Measurements from ENCODE around the gene CNPY1.

CNPY1 gene

DNA sequence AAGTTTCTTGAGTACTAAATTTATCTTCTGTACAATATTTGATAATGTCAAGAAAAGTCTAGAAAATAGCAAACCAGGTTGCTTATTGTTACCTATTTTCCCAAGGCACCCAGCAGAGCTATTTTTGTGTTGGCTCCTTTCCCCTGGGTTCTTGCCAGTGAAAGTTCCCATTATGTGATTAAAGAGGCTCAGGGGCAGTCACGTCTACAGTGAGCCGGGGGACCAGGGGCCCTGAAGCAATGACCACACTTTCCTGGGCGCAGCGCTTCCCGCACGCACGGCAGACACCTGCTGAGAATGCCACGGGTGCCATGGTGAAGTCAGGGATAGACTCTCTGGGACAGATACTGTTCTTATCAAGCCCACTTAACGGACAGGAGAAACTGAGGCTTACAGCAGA, 10.4 kb upstream of the CNPY1 start:
- H3K27ac Mint-ChIP-seq: no peak overlapping the region
- no peak overlapping the region for H3K4me3 Mint-ChIP-seq
- no peaks in the 10 kb centered on the region for H3K36me3 Mint-ChIP-seq (ENCODE audit: low read depth)
- no peak for DNase-seq
- no peaks in the 10 kb centered on the region for H3K4me1 Mint-ChIP-seq (ENCODE audit: low read depth)
- H3K27me3 Mint-ChIP-seq: peaks cover 30% of the 10 kb centered on the region
- H3K9me3 Mint-ChIP-seq: no peaks in the 10 kb centered on the region

DNA sequence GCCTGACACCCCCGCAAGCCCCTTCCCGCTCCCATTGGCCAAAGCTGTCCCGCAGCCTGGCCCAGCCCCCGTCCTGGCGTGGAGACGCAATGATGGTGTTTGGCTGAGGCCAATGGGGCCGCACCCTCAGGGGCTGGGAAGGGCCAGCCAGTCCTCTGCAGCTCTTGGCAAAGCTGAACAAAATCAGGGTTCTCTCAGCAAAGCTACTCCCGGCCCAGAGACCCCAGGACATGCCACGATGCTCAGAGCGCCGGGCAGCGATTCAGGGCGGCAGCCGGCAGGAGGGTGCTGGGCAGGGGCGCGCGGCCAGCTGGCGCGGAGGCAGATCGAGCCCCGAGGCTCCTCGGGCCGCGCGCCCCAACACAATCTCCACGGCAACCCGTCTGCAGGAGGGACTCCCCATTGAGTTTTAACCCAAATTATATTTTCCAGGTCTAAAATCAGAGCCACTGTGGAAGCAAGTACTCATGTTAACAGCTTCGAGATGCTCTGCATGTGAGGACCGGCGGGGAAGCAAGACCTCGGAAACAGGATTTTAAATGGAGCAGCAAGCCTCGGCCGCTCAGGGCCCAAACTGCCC, 8.8 kb upstream of the CNPY1 start:
- H3K4me1 Mint-ChIP-seq (ENCODE audit: low read depth): no peaks in the 10 kb centered on the region
- H3K4me3 Mint-ChIP-seq: no peak overlapping the region
- H3K27me3 Mint-ChIP-seq: peaks cover 25% of the 10 kb centered on the region
- no peak for DNase-seq
- H3K36me3 Mint-ChIP-seq (ENCODE audit: low read depth): no peaks in the 10 kb centered on the region
- no peaks in the 10 kb centered on the region for H3K9me3 Mint-ChIP-seq
- no peak overlapping the region for H3K27ac Mint-ChIP-seq

DNA sequence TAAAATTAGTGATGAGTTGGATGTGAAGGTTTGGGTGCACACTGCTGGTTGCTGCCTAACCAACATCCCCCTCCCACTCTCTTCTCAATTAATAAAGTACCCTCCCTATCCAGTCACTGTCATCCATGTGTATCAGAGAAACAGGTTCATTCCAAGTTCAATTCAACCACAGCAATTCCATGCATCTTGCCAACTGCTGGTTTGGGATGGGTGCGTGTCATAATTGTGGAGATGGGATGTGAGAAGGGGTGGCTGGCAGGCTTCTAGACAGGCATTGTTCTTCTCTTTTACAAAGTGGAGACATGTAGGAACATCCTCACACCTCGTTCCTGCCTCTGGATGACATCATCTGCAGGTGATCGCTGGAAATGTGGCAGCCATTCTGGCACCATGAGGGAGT, 7.5 kb upstream of the CNPY1 start:
- H3K27ac Mint-ChIP-seq: no peak overlapping the region
- no peaks in the 10 kb centered on the region for H3K4me1 Mint-ChIP-seq (ENCODE audit: low read depth)
- peaks cover 23% of the 10 kb centered on the region for H3K27me3 Mint-ChIP-seq
- no peak overlapping the region for H3K4me3 Mint-ChIP-seq
- no peaks in the 10 kb centered on the region for H3K36me3 Mint-ChIP-seq (ENCODE audit: low read depth)
- no peak for DNase-seq
- no peaks in the 10 kb centered on the region for H3K9me3 Mint-ChIP-seq

DNA sequence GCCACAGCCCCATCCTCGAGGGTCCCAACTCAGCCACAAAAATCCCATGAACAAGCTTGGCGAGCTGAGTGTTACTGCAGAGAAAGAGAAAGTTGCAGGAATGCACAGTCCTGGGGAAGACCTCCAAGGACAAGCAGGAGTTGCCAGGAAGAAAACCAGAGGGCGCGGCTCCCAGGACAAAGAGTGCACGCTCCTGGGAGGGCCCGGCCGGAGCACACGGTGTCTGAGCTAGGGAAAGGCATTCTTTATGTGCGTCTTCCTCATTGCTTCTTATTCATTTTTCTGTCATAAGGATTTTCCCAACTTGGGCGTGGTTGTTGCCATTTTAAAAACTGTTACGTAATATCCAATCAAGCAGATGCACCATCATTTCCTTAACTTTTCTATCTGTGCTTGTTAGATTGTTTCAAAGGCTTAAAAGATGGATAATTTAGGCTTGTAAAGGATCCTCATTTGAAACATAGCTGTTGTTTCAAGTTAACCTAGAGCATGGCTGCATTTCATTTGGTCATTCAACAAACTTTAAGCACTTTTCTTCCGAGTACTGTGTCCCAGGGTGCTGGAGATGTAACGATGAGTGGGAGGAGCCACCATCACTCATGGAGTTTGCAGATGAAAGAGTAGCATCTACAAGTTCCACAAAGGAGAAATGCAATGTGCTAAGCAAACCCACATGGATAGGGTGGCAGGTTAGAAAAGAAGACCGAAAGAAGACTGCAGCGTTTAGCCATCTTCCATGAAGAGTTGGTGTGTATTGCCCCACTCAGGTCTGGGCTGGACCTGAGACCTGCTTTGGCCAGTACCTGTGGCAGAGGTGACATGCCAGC, 5.6 kb upstream of the CNPY1 start:
- Mint-ChIP-seq H3K27ac (no peak overlapping the region), H3K9me3 (no peaks in the 10 kb centered on the region), H3K4me1 (ENCODE audit: low read depth) (no peaks in the 10 kb centered on the region), H3K27me3 (peaks cover 13% of the 10 kb centered on the region), H3K4me3 (no peak overlapping the region), H3K36me3 (ENCODE audit: low read depth) (no peaks in the 10 kb centered on the region)
- no peak for DNase-seq

DNA sequence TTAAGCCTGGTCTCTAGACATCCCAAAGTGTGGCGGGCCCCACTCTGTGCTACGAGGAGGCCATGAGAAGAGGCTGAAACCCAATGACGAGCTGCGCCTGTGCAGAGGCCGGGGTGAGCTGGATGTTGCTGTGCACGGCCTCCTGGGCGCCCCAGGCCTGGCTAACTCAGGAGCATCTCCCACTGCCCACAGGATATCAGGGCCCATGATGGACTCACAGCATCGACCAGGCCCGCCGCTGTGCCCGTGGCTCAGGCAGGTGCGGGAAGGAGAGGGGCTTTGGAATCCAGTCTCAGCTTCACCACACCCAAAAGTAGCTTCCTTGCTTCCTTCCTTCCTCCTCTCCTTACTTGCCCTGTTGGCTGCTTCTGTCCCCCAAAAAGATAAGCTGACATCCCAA, 4.6 kb upstream of the CNPY1 start:
- no peak for DNase-seq
- Mint-ChIP-seq H3K36me3 (ENCODE audit: low read depth) (no peaks in the 10 kb centered on the region), H3K4me1 (ENCODE audit: low read depth) (no peaks in the 10 kb centered on the region), H3K9me3 (no peaks in the 10 kb centered on the region), H3K27ac (no peak overlapping the region), H3K4me3 (no peak overlapping the region), H3K27me3 (peaks cover 11% of the 10 kb centered on the region)

DNA sequence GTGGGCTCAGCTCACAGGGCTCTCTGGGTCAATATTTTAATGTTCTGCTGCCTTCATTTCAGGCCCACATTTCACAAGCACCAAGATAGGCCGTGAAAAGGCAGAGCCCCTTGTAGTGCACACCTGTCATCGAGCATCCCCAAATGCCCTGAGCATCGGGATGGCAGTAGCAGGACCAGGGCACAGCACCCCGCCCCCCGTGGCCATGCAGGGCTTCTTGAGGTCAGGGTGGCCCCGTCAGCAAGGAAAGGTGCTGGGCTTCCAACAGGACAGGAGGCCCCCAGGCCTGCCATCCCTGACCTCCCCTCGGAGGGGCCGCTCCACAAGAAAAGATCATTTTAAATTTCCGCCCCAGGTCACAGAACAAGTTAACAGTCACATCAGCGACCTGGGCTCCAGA, 2.9 kb upstream of the CNPY1 start:
- Mint-ChIP-seq H3K4me3 (no peak overlapping the region), H3K27me3 (peaks cover 8% of the 10 kb centered on the region), H3K9me3 (no peaks in the 10 kb centered on the region), H3K27ac (no peak overlapping the region), H3K36me3 (ENCODE audit: low read depth) (no peaks in the 10 kb centered on the region), H3K4me1 (ENCODE audit: low read depth) (no peaks in the 10 kb centered on the region)
- DNase-seq: no peak

DNA sequence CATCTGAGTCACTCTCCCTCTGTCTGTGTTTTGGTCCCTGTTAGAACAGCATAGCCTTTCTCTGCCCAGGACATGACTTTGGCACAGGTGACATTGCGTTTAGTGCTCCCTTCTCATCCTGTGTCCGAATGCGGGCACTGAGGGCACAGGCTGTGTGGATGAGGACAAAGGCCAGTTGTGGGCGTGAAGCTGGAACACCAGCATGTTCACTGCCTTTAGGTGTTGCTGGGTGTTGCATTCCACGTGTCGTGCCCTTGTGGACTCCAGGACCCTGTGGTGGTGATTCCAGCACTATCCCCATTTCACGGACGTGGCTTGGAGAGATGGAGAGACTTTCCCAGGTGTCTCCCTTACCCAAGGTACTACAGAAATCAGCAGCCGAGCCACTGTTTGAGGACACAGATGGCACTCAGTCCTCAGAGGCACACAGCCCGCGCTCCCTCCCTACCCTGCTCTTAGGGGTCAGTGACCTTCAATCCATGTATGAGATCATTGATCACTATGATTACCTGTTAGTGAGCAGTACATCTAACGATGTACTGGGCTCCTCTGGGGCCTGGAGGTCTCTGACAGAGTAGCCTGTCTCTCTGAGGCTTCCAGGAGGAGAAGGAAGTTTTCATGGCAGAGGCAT, 917 bp upstream of the CNPY1 start:
- H3K27ac Mint-ChIP-seq: no peak overlapping the region
- no peaks in the 10 kb centered on the region for H3K4me1 Mint-ChIP-seq (ENCODE audit: low read depth)
- no peak overlapping the region for H3K4me3 Mint-ChIP-seq
- DNase-seq: no peak
- peaks cover 8% of the 10 kb centered on the region for H3K27me3 Mint-ChIP-seq
- H3K9me3 Mint-ChIP-seq: no peaks in the 10 kb centered on the region
- no peaks in the 10 kb centered on the region for H3K36me3 Mint-ChIP-seq (ENCODE audit: low read depth)

DNA sequence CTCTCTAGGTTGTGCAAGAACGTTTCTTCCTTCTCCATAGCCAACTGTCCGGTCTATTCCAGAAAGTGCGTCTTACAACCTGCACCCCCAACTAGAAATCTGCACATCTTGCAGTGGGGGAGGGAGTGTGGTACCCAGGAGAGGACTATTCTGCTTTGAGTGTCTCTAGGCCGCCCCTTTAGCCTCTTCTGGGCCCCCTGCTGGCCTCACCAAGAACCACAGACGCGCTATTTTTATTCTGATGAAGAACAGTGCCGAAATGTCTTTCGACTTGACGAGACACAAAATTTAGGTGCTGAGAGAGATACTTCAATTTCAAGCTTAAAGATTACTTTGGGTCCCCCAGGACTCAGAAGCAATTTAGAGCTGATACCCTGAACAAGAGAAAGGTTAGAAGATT, 1.0 kb downstream of the CNPY1 start:
- no peaks in the 10 kb centered on the region for H3K9me3 Mint-ChIP-seq
- H3K4me1 Mint-ChIP-seq (ENCODE audit: low read depth): no peaks in the 10 kb centered on the region
- DNase-seq: no peak
- no peak overlapping the region for H3K4me3 Mint-ChIP-seq
- no peak overlapping the region for H3K27ac Mint-ChIP-seq
- H3K36me3 Mint-ChIP-seq (ENCODE audit: low read depth): no peaks in the 10 kb centered on the region
- no peaks in the 10 kb centered on the region for H3K27me3 Mint-ChIP-seq

DNA sequence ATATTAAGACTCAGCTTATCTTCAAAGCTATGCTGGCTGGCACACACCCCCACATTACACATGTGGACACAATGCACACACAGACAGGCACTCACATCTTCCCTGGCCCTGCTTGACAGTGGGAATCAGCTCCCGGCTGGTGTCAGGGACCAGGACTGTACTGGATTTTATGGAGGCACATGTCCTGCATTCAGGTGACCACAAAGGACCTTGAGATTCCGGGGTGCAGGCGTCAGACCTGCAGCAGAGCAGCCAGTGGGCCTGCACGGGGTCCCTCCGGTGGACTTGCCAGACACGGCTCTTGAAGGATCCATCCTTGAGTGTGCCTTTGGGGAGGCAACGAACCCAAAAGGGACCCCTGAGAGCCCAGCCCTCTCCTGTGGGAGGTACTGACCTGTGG, 1.9 kb downstream of the CNPY1 start:
- H3K27ac Mint-ChIP-seq: no peak overlapping the region
- no peak for DNase-seq
- H3K4me3 Mint-ChIP-seq: no peak overlapping the region
- no peaks in the 10 kb centered on the region for H3K36me3 Mint-ChIP-seq (ENCODE audit: low read depth)
- H3K27me3 Mint-ChIP-seq: peaks cover 7% of the 10 kb centered on the region
- H3K9me3 Mint-ChIP-seq: no peaks in the 10 kb centered on the region
- no peaks in the 10 kb centered on the region for H3K4me1 Mint-ChIP-seq (ENCODE audit: low read depth)

DNA sequence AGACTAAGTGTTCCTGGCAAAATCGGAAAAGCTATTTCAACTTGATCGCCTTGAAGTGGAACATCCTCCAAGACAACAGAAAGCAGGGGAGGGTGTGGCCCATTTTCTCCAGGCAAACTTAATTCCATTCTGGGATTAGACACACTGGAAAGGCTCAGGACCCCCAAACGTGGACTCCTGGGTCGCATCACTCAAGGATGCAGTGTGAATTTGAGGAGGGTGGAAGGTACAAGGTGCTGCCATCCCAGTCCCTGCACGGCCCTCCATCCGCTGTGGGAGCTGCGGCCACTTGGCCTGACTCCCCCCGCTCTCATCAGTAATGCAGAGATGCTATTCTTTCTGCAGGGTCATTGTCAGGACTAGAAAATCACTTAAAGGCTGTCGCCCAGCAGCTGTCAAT, 2.4 kb downstream of the CNPY1 start:
- Mint-ChIP-seq H3K9me3 (no peaks in the 10 kb centered on the region), H3K27ac (no peak overlapping the region), H3K4me1 (ENCODE audit: low read depth) (no peaks in the 10 kb centered on the region), H3K36me3 (ENCODE audit: low read depth) (no peaks in the 10 kb centered on the region), H3K27me3 (peaks cover 11% of the 10 kb centered on the region), H3K4me3 (no peak overlapping the region)
- no peak for DNase-seq

DNA sequence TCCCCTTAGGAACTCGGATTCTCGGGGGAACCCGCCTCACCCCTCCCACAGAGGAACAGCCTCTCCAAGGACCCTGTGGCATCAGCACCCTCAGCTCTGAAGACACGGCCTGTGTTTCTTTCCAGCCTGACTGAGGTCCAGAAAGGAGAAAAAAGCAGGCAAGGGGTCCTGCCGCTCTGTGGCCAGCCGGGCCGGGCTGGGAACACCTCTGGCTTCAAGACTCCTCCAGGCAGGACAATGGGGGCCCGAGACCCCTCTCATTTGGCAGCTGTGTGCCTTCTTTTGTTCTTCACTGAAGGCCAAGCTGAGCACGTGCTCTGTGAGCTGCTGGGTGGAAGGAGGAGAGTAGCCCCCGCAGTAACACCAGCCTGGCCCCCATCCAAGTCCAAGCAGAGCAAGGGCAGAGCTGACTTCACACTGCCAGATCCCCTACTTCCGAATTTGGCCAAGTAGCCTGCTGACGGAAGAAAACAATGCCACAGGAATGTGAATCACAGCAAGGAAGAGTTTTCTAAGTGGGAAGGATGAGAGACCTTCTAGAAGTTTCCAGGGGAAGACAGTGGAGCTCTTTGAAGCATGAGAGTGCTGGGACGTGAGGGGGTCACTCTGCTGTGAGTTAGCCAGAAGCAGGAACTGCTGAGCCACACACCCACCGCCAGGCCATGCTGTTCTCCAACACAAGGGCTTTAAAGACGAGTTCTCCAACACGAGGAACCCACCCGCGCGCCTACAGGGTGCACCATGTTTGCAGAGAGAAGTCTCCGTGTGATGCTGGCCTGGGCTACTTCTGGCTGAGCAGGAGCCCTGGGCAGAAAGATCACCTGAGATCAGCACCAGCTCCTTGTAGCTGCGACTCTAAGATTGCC, 3.1 kb downstream of the CNPY1 start:
- DNase-seq: no peak
- Mint-ChIP-seq H3K4me3 (no peak overlapping the region), H3K27ac (no peak overlapping the region), H3K9me3 (no peaks in the 10 kb centered on the region), H3K4me1 (ENCODE audit: low read depth) (no peaks in the 10 kb centered on the region), H3K27me3 (peaks cover 17% of the 10 kb centered on the region), H3K36me3 (ENCODE audit: low read depth) (no peaks in the 10 kb centered on the region)

DNA sequence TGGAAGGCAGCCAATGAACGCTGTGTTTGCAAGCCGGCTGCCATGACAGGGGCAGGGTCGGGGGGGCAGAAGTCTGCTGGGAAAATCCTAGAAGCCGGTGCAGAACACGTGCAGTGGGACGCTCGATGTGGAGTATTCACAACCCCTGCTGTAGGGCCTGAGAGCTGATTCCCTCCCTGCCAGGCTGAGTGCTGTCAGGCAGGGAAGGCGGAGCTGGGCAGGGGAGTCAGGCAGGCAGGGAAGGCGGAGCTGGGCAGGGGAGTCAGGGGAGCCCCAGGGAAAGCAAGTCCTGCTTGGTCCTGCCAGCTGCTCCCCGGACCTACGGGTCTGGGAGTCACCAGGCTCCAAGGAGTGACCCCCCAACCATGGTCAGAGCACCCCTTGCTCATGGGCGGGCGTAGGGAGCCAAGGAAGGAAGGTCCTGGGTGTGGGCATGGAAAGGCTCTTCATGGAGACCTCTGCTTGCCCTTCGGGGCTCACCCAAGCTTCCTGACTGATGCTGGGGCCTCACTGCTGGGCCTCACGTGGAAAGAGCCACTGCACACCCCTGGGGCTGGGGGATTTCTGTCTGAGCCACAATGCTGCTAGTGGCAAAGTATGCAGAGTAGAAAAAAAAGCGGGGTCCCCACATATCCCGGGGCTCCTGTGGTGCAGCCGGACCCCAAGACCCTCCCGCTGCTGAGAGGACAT, 4.2 kb downstream of the CNPY1 start:
- H3K36me3 Mint-ChIP-seq (ENCODE audit: low read depth): no peaks in the 10 kb centered on the region
- DNase-seq: no peak
- no peaks in the 10 kb centered on the region for H3K9me3 Mint-ChIP-seq
- H3K4me1 Mint-ChIP-seq (ENCODE audit: low read depth): no peaks in the 10 kb centered on the region
- H3K4me3 Mint-ChIP-seq: no peak overlapping the region
- H3K27me3 Mint-ChIP-seq: peaks cover 20% of the 10 kb centered on the region
- no peak overlapping the region for H3K27ac Mint-ChIP-seq

DNA sequence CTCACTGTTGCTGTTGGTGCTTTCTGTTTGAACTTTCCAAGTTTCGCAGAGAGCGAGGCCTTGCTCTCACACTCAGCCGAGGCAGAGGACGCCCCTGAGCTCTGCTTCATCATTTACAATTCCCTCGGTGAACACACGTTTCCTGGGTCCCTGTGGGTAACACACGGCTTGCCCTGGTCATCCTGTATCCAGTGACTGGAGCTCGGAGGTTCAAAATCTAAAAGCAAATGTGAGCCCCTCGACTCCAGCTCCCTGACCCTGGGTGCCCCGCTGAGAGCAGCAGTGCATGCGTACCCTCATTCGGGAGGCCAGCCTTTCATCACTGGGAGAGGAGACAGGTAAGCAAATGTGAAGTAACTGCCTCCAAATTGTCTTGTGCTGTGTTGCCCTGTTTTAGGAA, 5.8 kb downstream of the CNPY1 start:
- no peak overlapping the region for H3K4me3 Mint-ChIP-seq
- H3K27me3 Mint-ChIP-seq: peaks cover 35% of the 10 kb centered on the region
- no peaks in the 10 kb centered on the region for H3K4me1 Mint-ChIP-seq (ENCODE audit: low read depth)
- H3K9me3 Mint-ChIP-seq: no peaks in the 10 kb centered on the region
- no peak for DNase-seq
- H3K27ac Mint-ChIP-seq: no peak overlapping the region
- no peaks in the 10 kb centered on the region for H3K36me3 Mint-ChIP-seq (ENCODE audit: low read depth)

DNA sequence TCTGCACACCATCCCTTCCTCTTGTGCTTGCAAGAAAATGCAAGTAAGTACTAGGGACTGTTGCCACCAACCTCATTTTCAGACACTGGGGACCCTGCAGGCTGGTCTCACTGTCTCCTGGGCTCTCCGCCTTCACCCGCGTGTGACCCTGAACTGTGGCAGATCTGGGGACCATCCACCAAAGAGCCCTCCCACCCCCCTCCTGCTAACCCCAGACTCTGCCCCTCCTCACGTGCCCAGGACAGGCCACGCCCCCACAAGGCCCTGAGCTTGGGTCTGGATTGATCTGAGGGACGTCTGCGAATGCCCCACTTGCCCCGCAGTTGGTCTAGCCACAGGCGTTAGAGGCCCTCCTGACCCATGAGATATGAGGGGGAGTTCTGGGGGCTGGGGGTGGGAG, 8.1 kb downstream of the CNPY1 start:
- Mint-ChIP-seq H3K27me3 (peaks cover 56% of the 10 kb centered on the region), H3K4me1 (ENCODE audit: low read depth) (peaks cover 9% of the 10 kb centered on the region), H3K4me3 (no peak overlapping the region), H3K9me3 (no peaks in the 10 kb centered on the region), H3K36me3 (ENCODE audit: low read depth) (no peaks in the 10 kb centered on the region), H3K27ac (no peak overlapping the region)
- DNase-seq: no peak

Measured in activated T-cell treated with anti-CD3 and anti-CD28 coated beads, Interleukin-2, amount 50 U/mL, for 24 hours (primary cell).